OCI-LY3 (cell line): ENCODE results near the gene AVPR1A.

Source experiments
- H2AFZ ChIP-seq: fragments of 200-600, 300-600 bp; shearing (Covaris generic); 2 replicates; pipeline ENCODE4 v1.6.0; 2014; ENCODE audit warnings: antibody characterized with exemption, low read depth, low read length
- H3K27ac ChIP-seq: fragments of 200-600, 300-600 bp; sonication (generic); 2 replicates; pipeline ENCODE4 v1.5.1; 2014; ENCODE audit warnings: mild to moderate bottlenecking, low read length, moderate library complexity, mixed read lengths
- H3K27me3 ChIP-seq: fragments of 200-600, 300-600 bp; sonication (generic); 2 replicates; pipeline ENCODE4 v1.6.1; 2014; ENCODE audit warnings: low read depth, low read length, mixed read lengths
- H3K36me3 ChIP-seq: fragments of 200-600, 300-600 bp; sonication (generic); replicated peaks from 2 replicates; pipeline ENCODE3; 2014; ENCODE audit warnings: low read depth, low read length, mixed read lengths
- H3K4me1 ChIP-seq: fragments of 300-600, 200-600 bp; sonication (generic); 2 replicates; pipeline ENCODE4 v1.6.1; 2014; ENCODE audit warnings: low read length, mixed read lengths
- H3K4me2 ChIP-seq: fragments of 200-600, 300-600 bp; sonication (generic); 2 replicates; pipeline ENCODE4 v1.6.1; 2014; ENCODE audit warnings: low read length, mixed read lengths
- H3K4me3 ChIP-seq: fragments of 300-600, 200-600 bp; sonication (generic); 2 replicates; pipeline ENCODE4 v1.5.1; 2014; ENCODE audit warnings: antibody characterized with exemption, mild to moderate bottlenecking, low read length, moderate library complexity
- H3K79me2 ChIP-seq: fragments of 300-600, 200-600 bp; shearing (Covaris generic); 2 replicates; pipeline ENCODE4 v1.6.1; 2014; ENCODE audit warnings: mild to moderate bottlenecking, low read length, mixed read lengths
- H3K9ac ChIP-seq: fragments of 300-600, 200-600 bp; shearing (Covaris generic); 2 replicates; pipeline ENCODE4 v1.6.0; 2014; ENCODE audit warnings: mild to moderate bottlenecking, low read length, moderate library complexity
- H3K9me3 ChIP-seq: fragments of 200-600, 300-600 bp; shearing (Covaris generic); 2 replicates; pipeline ENCODE4 v1.6.1; 2014; ENCODE audit warnings: low read length, mixed read lengths; ENCODE audit not compliant: insufficient read depth
- H4K20me1 ChIP-seq: fragments of 200-600, 300-600 bp; sonication (generic); 2 replicates; pipeline ENCODE4 v1.6.1; 2016; ENCODE audit warnings: low read length, mixed read lengths; ENCODE audit not compliant: insufficient read depth
- EZH2phosphoT487 ChIP-seq: fragments of 200-600 bp; shearing (Covaris generic); IDR thresholded peaks from 2 replicates; pipeline ENCODE4 v1.6.1; 2018; ENCODE audit warnings: antibody characterized with exemption, mixed run types, low read depth
- TF ChIP-seq, protein P1 (sequence below): fragments of 200-600, 300-600 bp; sonication (generic); IDR thresholded peaks from 2 replicates; pipeline ENCODE4 v1.5.1; 2014; ENCODE audit warnings: antibody characterized with exemption, low read length, low read depth

AVPR1A gene

DNA sequence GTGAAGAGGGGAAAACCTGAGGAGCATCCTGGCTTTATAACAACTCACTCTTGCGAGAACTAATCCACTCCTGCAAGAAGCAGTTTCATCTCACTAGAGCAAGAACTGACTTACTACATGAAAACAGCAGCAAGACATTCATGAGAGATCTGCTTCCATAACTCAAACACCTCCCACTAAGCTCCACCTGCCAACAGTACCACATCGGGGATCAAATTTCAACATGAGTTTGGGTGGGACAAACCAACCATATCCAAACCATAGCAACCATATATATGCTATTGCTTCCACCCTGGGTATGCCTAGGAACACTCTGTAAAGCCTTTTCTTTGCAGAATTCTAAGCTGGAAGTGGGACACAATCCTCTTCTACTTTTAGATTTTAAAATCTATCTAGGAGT is 13.9 kb upstream of the AVPR1A start:
- no peaks in the 10 kb centered on the region for H4K20me1 ChIP-seq
- no peak overlapping the region for H3K27ac ChIP-seq
- no peak overlapping the region for H3K9ac ChIP-seq
- no peaks in the 10 kb centered on the region for H3K9me3 ChIP-seq
- H3K4me1 ChIP-seq, result no peaks in the 10 kb centered on the region
- H3K4me3 ChIP-seq, result no peak overlapping the region
- H3K36me3 ChIP-seq, result no peaks in the 10 kb centered on the region
- H2AFZ ChIP-seq, result no peak overlapping the region
- H3K79me2 ChIP-seq, result no peaks in the 10 kb centered on the region
- H3K27me3 ChIP-seq, result no peaks in the 10 kb centered on the region
- H3K4me2 ChIP-seq, result no peak overlapping the region
- TF ChIP-seq, protein P1, sequence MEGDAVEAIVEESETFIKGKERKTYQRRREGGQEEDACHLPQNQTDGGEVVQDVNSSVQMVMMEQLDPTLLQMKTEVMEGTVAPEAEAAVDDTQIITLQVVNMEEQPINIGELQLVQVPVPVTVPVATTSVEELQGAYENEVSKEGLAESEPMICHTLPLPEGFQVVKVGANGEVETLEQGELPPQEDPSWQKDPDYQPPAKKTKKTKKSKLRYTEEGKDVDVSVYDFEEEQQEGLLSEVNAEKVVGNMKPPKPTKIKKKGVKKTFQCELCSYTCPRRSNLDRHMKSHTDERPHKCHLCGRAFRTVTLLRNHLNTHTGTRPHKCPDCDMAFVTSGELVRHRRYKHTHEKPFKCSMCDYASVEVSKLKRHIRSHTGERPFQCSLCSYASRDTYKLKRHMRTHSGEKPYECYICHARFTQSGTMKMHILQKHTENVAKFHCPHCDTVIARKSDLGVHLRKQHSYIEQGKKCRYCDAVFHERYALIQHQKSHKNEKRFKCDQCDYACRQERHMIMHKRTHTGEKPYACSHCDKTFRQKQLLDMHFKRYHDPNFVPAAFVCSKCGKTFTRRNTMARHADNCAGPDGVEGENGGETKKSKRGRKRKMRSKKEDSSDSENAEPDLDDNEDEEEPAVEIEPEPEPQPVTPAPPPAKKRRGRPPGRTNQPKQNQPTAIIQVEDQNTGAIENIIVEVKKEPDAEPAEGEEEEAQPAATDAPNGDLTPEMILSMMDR, result no peak

DNA sequence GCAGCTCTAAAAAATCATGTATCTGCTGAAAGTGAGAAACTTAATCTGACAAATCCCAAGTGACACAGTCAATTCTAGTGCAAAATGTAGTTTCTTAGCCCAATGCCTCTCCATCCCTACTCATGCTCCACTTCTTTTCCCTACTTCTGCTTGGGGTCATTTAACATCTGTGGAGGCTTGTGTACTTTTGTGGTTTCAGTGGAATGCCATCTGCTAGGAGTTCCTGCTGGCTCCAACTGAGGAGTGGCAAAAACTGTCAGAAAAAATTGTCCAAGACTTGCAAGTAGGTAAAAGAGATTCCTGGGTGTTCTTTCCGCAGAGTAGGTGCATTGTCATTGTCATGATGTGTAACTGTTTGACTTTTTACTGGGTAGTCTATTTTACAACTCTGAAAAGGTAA is 12.5 kb upstream of the AVPR1A start:
- TF ChIP-seq, protein P1, result no peak
- no peak for TF ChIP-seq EZH2phosphoT487
- Histone ChIP-seq H3K4me3 (no peak overlapping the region), H3K27me3 (no peaks in the 10 kb centered on the region), H3K27ac (no peak overlapping the region), H3K4me1 (no peaks in the 10 kb centered on the region), H2AFZ (no peak overlapping the region), H3K4me2 (no peak overlapping the region), H4K20me1 (no peaks in the 10 kb centered on the region), H3K36me3 (no peaks in the 10 kb centered on the region), H3K9me3 (no peaks in the 10 kb centered on the region), H3K79me2 (no peaks in the 10 kb centered on the region), H3K9ac (no peak overlapping the region)

DNA sequence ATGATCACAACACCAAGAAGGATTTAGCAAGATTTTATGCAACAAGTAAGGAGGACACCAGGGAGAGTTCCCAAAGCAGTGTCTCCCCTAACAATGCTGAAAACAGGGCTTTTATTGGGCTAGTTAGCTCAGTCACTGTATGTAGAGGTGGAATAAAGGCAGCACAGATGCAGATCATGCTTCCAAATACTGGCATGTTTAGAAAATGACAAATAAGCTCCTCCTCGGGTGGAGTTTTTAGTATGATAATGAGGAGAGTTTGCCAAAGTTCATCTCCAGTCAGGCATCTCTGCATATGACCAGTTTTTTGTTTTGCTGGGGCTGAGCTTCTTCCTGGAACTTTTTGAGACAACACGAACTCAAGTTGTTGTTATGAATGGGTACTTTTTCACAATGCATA is 4.4 kb upstream of the AVPR1A start:
- no peaks in the 10 kb centered on the region for H4K20me1 ChIP-seq
- H3K9ac ChIP-seq, result no peak overlapping the region
- H3K4me1 ChIP-seq, result no peaks in the 10 kb centered on the region
- H3K79me2 ChIP-seq, result no peaks in the 10 kb centered on the region
- no peaks in the 10 kb centered on the region for H3K9me3 ChIP-seq
- no peak overlapping the region for H3K27ac ChIP-seq
- H3K4me3 ChIP-seq, result no peak overlapping the region
- no peaks in the 10 kb centered on the region for H3K36me3 ChIP-seq
- H3K27me3 ChIP-seq, result no peaks in the 10 kb centered on the region
- TF ChIP-seq EZH2phosphoT487, result no peak
- TF ChIP-seq, protein P1, result no peak
- no peak overlapping the region for H2AFZ ChIP-seq
- H3K4me2 ChIP-seq, result no peak overlapping the region

DNA sequence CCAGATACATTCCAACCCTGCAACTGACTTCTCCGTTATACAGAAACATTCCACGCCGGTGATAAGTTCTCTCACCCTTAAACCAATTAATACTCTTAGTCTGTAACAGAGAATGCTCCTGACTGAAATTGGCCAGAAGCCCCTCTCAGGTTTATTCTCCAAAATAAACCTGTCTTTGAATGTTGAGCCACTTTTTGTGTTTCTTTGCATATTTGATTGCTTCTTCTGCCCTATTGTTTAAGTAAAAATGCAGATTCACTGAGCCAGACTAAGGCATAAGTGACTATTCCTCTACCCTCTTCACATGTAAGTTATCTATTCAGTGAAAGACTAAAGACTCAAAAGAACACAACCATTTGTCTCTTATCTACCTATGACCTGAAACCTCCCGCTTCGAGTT is 3.6 kb upstream of the AVPR1A start:
- no peaks in the 10 kb centered on the region for H4K20me1 ChIP-seq
- no peak overlapping the region for H2AFZ ChIP-seq
- no peak overlapping the region for H3K4me3 ChIP-seq
- H3K27ac ChIP-seq, result no peak overlapping the region
- no peak overlapping the region for H3K4me2 ChIP-seq
- no peaks in the 10 kb centered on the region for H3K4me1 ChIP-seq
- H3K36me3 ChIP-seq, result no peaks in the 10 kb centered on the region
- no peaks in the 10 kb centered on the region for H3K79me2 ChIP-seq
- H3K9ac ChIP-seq, result no peak overlapping the region
- no peaks in the 10 kb centered on the region for H3K9me3 ChIP-seq
- no peaks in the 10 kb centered on the region for H3K27me3 ChIP-seq
- TF ChIP-seq, protein P1, result no peak
- TF ChIP-seq EZH2phosphoT487, result no peak
